Suprapubic skin (tissue), 4 donors: Measurements from ENCODE around the gene CPXM1. TPM values are rescaled to one million over a fixed set of nuclear protein-coding genes. Genes with fewer than 3 reads are reported as not detected.

Source experiments
- DNase-seq, 2 donors: peaks; one replicate each; pipeline ENCODE4 v3.0.0-alpha.2; 2019; ENCODE audit warnings: low spot score in 2 of 2
- H3K27ac ChIP-seq: fragments of 200-600 bp; sonication (generic); one replicate; pipeline ENCODE4 v1.5.1; 2019
- H3K27me3 ChIP-seq: fragments of 200-600 bp; sonication (generic); one replicate; pipeline ENCODE4 v1.5.1; 2019
- H3K36me3 ChIP-seq: fragments of 200-600 bp; sonication (generic); one replicate; pipeline ENCODE4 v1.5.1; 2019
- H3K4me1 ChIP-seq: fragments of 200-600 bp; sonication (generic); one replicate; pipeline ENCODE4 v1.5.1; 2019
- H3K4me3 ChIP-seq: fragments of 200-600 bp; sonication (generic); one replicate; pipeline ENCODE4 v1.5.1; 2019; ENCODE audit warnings: mild to moderate bottlenecking
- H3K9me3 ChIP-seq: fragments of 200-600 bp; sonication (generic); one replicate; pipeline ENCODE4 v1.5.1; 2019
- CTCF ChIP-seq, 2 donors: fragments of 200-600 bp in 1 of 2; fragments of 450-650 bp in 1 of 2; sonication (generic) in 1 of 2; IDR thresholded peaks; one replicate each; pipeline ENCODE4 v1.5.1; 2016 to 2019; ENCODE audit warnings: antibody characterized with exemption in 2 of 2, mild to moderate bottlenecking in 1 of 2, moderate library complexity in 1 of 2
- EP300 ChIP-seq: sonication (generic); formaldehyde crosslinking; IDR thresholded peaks from one replicate; pipeline ENCODE4 v1.6.1; 2017; ENCODE audit warnings: antibody characterized with exemption
- POLR2A ChIP-seq, 2 donors: fragments of 450-650 bp; IDR thresholded peaks; one replicate each; pipeline ENCODE4 v1.6.1; 2017; ENCODE audit warnings: antibody characterized with exemption in 2 of 2, mild to moderate bottlenecking in 2 of 2, moderate library complexity in 2 of 2
- POLR2AphosphoS5 ChIP-seq, 3 donors: sonication (generic); formaldehyde crosslinking; IDR thresholded peaks; one replicate each; pipeline ENCODE4 v1.6.1; 2017; ENCODE audit warnings: antibody characterized with exemption in 3 of 3
- WGBS: methylation state at CpG from one replicate; pipeline ENCODE4 v1.1.5; 2018; 5-methylcytosine and 5-hydroxymethylcytosine counted together
- total RNA-seq, 4 donors: library from RNA; depleted of rRNA; stranded (reverse); fragments of >200 nt; gene quantifications; one replicate each; pipeline ENCODE4 v1.1.0, GENCODE V29; 2016

CPXM1 gene
- total RNA-seq, 4 donors from 2014 or later, result 1.5 to 5.1 (median 3.2) TPM

- H3K4me1 ChIP-seq, result peaks cover 9% of the 10 kb centered on the region
- H3K4me3 ChIP-seq, result no peak overlapping the region
- no peak overlapping the region for H3K27ac ChIP-seq
- no peak for TF ChIP-seq EP300
- TF ChIP-seq CTCF (IDR thresholded peaks at IDR 0.05), result no peak
- no peak for TF ChIP-seq POLR2AphosphoS5 (IDR thresholded peaks at IDR 0.05)
- no peak for TF ChIP-seq POLR2A (IDR thresholded peaks at IDR 0.05)
- DNase-seq, result no peak
- no peaks in the 10 kb centered on the region for H3K36me3 ChIP-seq
- WGBS, result 86% methylated on average over 4 of the region's 4 CpGs
- peaks cover 8% of the 10 kb centered on the region for H3K27me3 ChIP-seq
- H3K9me3 ChIP-seq, result no peaks in the 10 kb centered on the region
Observed at GRCh38 chr20:2745936-2746635, 54.3 kb downstream of the CPXM1 start.

DNA sequence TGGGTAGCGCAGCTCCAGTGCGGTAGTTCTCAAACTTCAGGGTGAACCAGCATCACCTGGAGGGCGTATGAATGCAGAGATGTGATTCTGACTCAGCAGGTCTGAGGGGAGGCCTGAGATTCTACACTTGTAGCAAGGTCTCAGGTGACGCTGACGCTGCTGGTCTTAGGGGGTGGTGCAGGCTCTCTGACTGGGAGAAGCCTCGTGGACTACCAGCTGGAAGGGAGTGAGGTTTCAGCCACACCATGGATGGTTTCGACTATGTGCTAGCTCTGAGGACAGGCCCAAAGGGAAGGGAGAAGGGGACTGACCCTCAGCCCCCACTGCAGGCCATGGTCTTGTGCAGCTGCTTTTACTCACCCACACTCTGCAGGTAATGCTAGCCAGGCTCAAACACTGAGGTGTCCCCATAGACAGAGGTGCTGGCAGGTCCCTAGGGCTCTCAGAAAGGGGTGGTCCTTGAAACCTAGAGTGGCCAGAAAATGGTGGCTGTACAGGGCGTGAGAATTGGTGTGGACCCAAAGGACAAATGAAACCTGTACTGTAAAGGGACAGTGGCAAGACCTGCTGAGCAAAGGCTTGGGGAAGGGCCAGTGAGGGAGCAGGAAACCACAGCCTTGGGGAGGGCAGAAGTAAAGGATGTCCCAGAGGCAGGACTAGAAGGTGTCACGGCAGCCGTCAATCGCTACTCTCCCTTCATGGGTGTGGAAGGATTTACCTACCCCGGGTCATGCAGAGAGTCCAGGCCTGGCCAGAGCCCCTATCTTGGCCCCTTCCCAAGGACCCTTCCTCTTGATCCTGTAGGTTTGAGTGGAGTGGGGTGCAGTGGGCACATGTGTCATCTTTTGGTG is 55.1 kb downstream of the CPXM1 start:
- DNase-seq, result peak in 1 of 2 donors; percentile 69
- Histone ChIP-seq H3K36me3 (no peaks in the 10 kb centered on the region), H3K9me3 (no peaks in the 10 kb centered on the region), H3K4me3 (no peak overlapping the region), H3K27me3 (peaks cover 5% of the 10 kb centered on the region), H3K27ac (no peak overlapping the region), H3K4me1 (peaks cover 1% of the 10 kb centered on the region)
- WGBS, result 74% methylated on average over 12 of the region's 12 CpGs
- no peak for TF ChIP-seq EP300
- no peak for TF ChIP-seq POLR2A (IDR thresholded peaks at IDR 0.05)
- TF ChIP-seq POLR2AphosphoS5 (IDR thresholded peaks at IDR 0.05), result no peak
- TF ChIP-seq CTCF (IDR thresholded peaks at IDR 0.05), result no peak

Other genes with a start within 250 kb of the CPXM1 start
- 100 to 1,000 TPM in 3 of 4 donors, 10 to 100 TPM in 1; 81.2 to 140 (median 109) TPM for gene NOP56, start 148.0 kb downstream of the CPXM1 start, total RNA-seq
- gene IDH3B, start 136.4 kb downstream of the CPXM1 start, total RNA-seq, result 100 to 1,000 TPM; 119 to 135 (median 121) TPM
- 10 to 100 TPM in 1 of 4 donors, 1 to 10 TPM in 3; 5.9 to 12.6 (median 6.3) TPM for gene EBF4, start 107.8 kb downstream of the CPXM1 start, total RNA-seq
- gene C20orf141, start 14.4 kb upstream of the CPXM1 start, total RNA-seq, result not detected
- gene TMEM239, start 15.7 kb upstream of the CPXM1 start, total RNA-seq, result 1 to 10 TPM in 1 of 4 donors, not detected in 3; 2.8 TPM
- gene PCED1A, start 40.0 kb upstream of the CPXM1 start, total RNA-seq, result 10 to 100 TPM in 3 of 4 donors, 1 to 10 TPM in 1; 8.0 to 31.1 (median 19.4) TPM
- 10 to 100 TPM; 35.7 to 37.4 (median 36.1) TPM for gene VPS16, start 40.1 kb upstream of the CPXM1 start, total RNA-seq
- gene PTPRA, start 72.9 kb upstream of the CPXM1 start, total RNA-seq, result 10 to 100 TPM; 47.7 to 83.0 (median 73.4) TPM
- under 1 TPM in 2 of 4 donors, not detected in 2; 0.83 TPM for gene GNRH2, start 243.0 kb upstream of the CPXM1 start, total RNA-seq
- gene MRPS26, start 245.4 kb upstream of the CPXM1 start, total RNA-seq, result 10 to 100 TPM; 38.5 to 59.4 (median 53.7) TPM